HEK293 (cell line): ENCODE measurements around the gene RGS14.

Source experiments
- CTCF ChIA-PET: fragments of 350-600 bp; formaldehyde crosslinking; extraction: SDS; loops from one replicate; lab custom pipeline; 2021; ENCODE audit warnings: antibody characterized with exemption; lab: Yijun Ruan, JAX
- POLR2A ChIA-PET: fragments of 300-600 bp; formaldehyde crosslinking; extraction: SDS; loops from one replicate; lab custom pipeline; 2020; ENCODE audit warnings: antibody characterized with exemption, inconsistent platforms; lab: Yijun Ruan, JAX
- H3K27ac ChIP-seq: fragments of 200-500 bp; sonication (Bioruptor generic); 2 replicates; pipeline ENCODE4 v1.5.1; 2014; ENCODE audit warnings: low read depth, low read length, control low read depth, inconsistent platforms; ENCODE audit errors: extremely low read depth
- H3K36me3 ChIP-seq, 2 experiments: fragments of 200-500 bp in 1 of 2; sonication (Bioruptor generic) in 1 of 2; 1 replicate in 1 of 2; 2 replicates in 1 of 2; pipeline ENCODE4 v1.5.1; 2014 to 2017; ENCODE audit warnings: inconsistent platforms in 2 of 2, low read length in 2 of 2; ENCODE audit not compliant: control insufficient read depth in 2 of 2, insufficient read depth in 1 of 2
- H3K4me1 ChIP-seq: fragments of 200-500 bp; sonication (Bioruptor generic); 2 replicates; pipeline ENCODE4 v1.5.1; 2014; ENCODE audit warnings: mild to moderate bottlenecking, low read length, inconsistent platforms; ENCODE audit not compliant: control insufficient read depth, insufficient read depth
- H3K4me3 ChIP-seq: 2 replicates; pipeline ENCODE4 v1.5.1; 2011; ENCODE audit warnings: low read depth, mild to moderate bottlenecking, control low read depth, low read length, moderate library complexity
- H3K9me3 ChIP-seq: fragments of 200-500 bp; sonication (Bioruptor generic); 2 replicates; pipeline ENCODE4 v1.5.1; 2014; ENCODE audit warnings: low read depth, low read length, inconsistent platforms; ENCODE audit not compliant: control insufficient read depth, insufficient read depth
- IKZF3 ChIP-seq: fragments of 450-650 bp; IDR thresholded peaks from 2 replicates; pipeline ENCODE4 v1.5.0; 2018; ENCODE audit warnings: missing biosample characterization, mild to moderate bottlenecking, missing genetic modification characterization, moderate library complexity
- KLF1 ChIP-seq: fragments of 450-650 bp; formaldehyde crosslinking; IDR thresholded peaks from 2 replicates; pipeline ENCODE4 v1.5.1; 2016; ENCODE audit warnings: missing biosample characterization, missing genetic modification characterization
- KLF8 ChIP-seq: fragments of 450-650 bp; formaldehyde crosslinking; IDR thresholded peaks from 2 replicates; pipeline ENCODE4 v1.5.1; 2016; ENCODE audit warnings: missing biosample characterization, missing genetic modification characterization
- KLF9 ChIP-seq: fragments of 450-650 bp; formaldehyde crosslinking; IDR thresholded peaks from 2 replicates; pipeline ENCODE4 v1.5.1; 2016; ENCODE audit warnings: missing biosample characterization, missing genetic modification characterization, low read depth
- MZF1 ChIP-seq: fragments of 450-650 bp; formaldehyde crosslinking; IDR thresholded peaks from 2 replicates; pipeline ENCODE4 v1.5.1; 2017; ENCODE audit warnings: missing biosample characterization, missing genetic modification characterization, borderline replicate concordance
- PRDM1 ChIP-seq: fragments of 450-650 bp; formaldehyde crosslinking; IDR thresholded peaks from 2 replicates; pipeline ENCODE4; 2016; ENCODE audit warnings: missing biosample characterization, missing genetic modification characterization
- RBAK ChIP-seq: fragments of 450-650 bp; formaldehyde crosslinking; IDR thresholded peaks from 2 replicates; pipeline ENCODE4 v1.5.1; 2016; ENCODE audit warnings: missing biosample characterization, missing genetic modification characterization
- TCF7L2 ChIP-seq: IDR thresholded peaks from 2 replicates; pipeline ENCODE4 v1.6.1; 2011; ENCODE audit warnings: low read depth, mild to moderate bottlenecking, inconsistent platforms, low read length, moderate library complexity, borderline replicate concordance
- ZBTB8A ChIP-seq: fragments of 450-650 bp; formaldehyde crosslinking; IDR thresholded peaks from 2 replicates; pipeline ENCODE4 v1.5.1; 2016; ENCODE audit warnings: missing biosample characterization, missing genetic modification characterization
- ZEB2 ChIP-seq: fragments of 450-650 bp; formaldehyde crosslinking; IDR thresholded peaks from 2 replicates; pipeline ENCODE4 v1.5.1; 2016; ENCODE audit warnings: missing biosample characterization, missing genetic modification characterization
- ZNF112 ChIP-seq: fragments of 450-650 bp; formaldehyde crosslinking; IDR thresholded peaks from 2 replicates; pipeline ENCODE4 v1.5.0; 2017; ENCODE audit warnings: missing biosample characterization, missing genetic modification characterization
- ZNF146 ChIP-seq: fragments of 450-650 bp; formaldehyde crosslinking; IDR thresholded peaks from 2 replicates; pipeline ENCODE4 v1.5.1; 2016; ENCODE audit warnings: missing biosample characterization, missing genetic modification characterization
- ZNF16 ChIP-seq: fragments of 450-650 bp; formaldehyde crosslinking; IDR thresholded peaks from 2 replicates; pipeline ENCODE4 v1.5.1; 2016; ENCODE audit warnings: low read depth, missing biosample characterization, missing genetic modification characterization
- ZNF174 ChIP-seq: fragments of 450-650 bp; formaldehyde crosslinking; IDR thresholded peaks from 2 replicates; pipeline ENCODE4 v1.5.0; 2017; ENCODE audit warnings: missing biosample characterization, mild to moderate bottlenecking, missing genetic modification characterization
- ZNF24 ChIP-seq: fragments of 450-650 bp; formaldehyde crosslinking; IDR thresholded peaks from 2 replicates; pipeline ENCODE4 v1.5.1; 2016; ENCODE audit warnings: missing biosample characterization, missing genetic modification characterization
- ZNF292 ChIP-seq: fragments of 450-650 bp; formaldehyde crosslinking; IDR thresholded peaks from 2 replicates; pipeline ENCODE4 v1.5.1; 2016; ENCODE audit warnings: low read depth, missing biosample characterization, missing genetic modification characterization, borderline replicate concordance
- ZNF501 ChIP-seq: fragments of 450-650 bp; formaldehyde crosslinking; IDR thresholded peaks from 2 replicates; pipeline ENCODE4 v1.5.1; 2016; ENCODE audit warnings: missing biosample characterization, missing genetic modification characterization
- ZNF529 ChIP-seq: fragments of 450-650 bp; formaldehyde crosslinking; IDR thresholded peaks from 2 replicates; pipeline ENCODE4 v1.5.1; 2017; ENCODE audit warnings: missing genetic modification characterization, missing biosample characterization; ENCODE audit not compliant: insufficient replicate concordance
- ZNF626 ChIP-seq: fragments of 450-650 bp; sonication (Bioruptor Pico); formaldehyde crosslinking; IDR thresholded peaks from 2 replicates; pipeline ENCODE4 v1.5.1; 2018; ENCODE audit warnings: missing biosample characterization, missing genetic modification characterization, inconsistent platforms
- ZNF654 ChIP-seq: fragments of 450-650 bp; formaldehyde crosslinking; IDR thresholded peaks from 2 replicates; pipeline ENCODE4 v1.5.1; 2016; ENCODE audit warnings: low read depth, missing biosample characterization, missing genetic modification characterization
- ZNF701 ChIP-seq: fragments of 450-650 bp; formaldehyde crosslinking; IDR thresholded peaks from 2 replicates; pipeline ENCODE4 v1.5.1; 2016; ENCODE audit warnings: missing biosample characterization, missing genetic modification characterization
- ZNF776 ChIP-seq: fragments of 450-650 bp; formaldehyde crosslinking; IDR thresholded peaks from 2 replicates; pipeline ENCODE4 v1.5.0; 2017; ENCODE audit warnings: missing biosample characterization, missing genetic modification characterization, borderline replicate concordance
- TF ChIP-seq, protein P1 (sequence below): fragments of 450-650 bp; formaldehyde crosslinking; IDR thresholded peaks from 2 replicates; pipeline ENCODE4 v1.5.1; 2016; ENCODE audit warnings: missing biosample characterization, missing genetic modification characterization
- TF ChIP-seq, protein P2 (sequence below): fragments of 450-650 bp; formaldehyde crosslinking; conservative IDR thresholded peaks from 2 replicates; pipeline ENCODE4 v1.5.1; 2016; ENCODE audit warnings: low read depth, missing biosample characterization, missing genetic modification characterization
- TF ChIP-seq, protein P3 (sequence below): fragments of 450-650 bp; formaldehyde crosslinking; IDR thresholded peaks from 2 replicates; pipeline ENCODE4 v1.5.1; 2017; ENCODE audit warnings: missing biosample characterization, missing genetic modification characterization

RGS14 gene

DNA sequence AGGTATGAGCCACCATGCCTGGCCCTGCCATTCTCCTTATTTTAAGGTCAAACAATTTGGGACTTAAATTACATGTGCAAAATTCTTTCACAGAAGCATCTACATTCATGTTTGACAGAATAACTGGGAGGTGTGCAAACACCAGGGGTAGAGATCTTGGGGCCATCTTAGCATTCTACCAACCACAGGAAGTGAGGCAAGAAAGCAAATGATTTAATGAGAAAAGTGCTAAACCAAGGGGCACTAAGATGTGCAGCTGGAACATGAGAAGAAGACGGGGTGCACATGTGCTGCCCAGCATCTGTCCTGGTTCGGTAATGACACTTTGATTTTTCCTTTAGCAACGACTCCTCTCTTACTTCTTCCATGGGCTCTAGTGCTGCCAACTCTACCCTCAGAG is 52.9 kb downstream of the RGS14 start:
- Histone ChIP-seq H3K4me3 (no peak overlapping the region), H3K27ac (no peak overlapping the region), H3K9me3 (no peaks in the 10 kb centered on the region), H3K4me1 (no peaks in the 10 kb centered on the region), H3K36me3 (no peaks in the 10 kb centered on the region)
- ChIA-PET CTCF (interaction anchor here (0.7 to 1.1 kb wide), 3 partner anchors 8 to 20 kb away, joined by 3 to 4 read pairs (median 3); no protein-coding TSS in a partner anchor), POLR2A (interaction anchor here (1.5 kb wide), 1 partner anchor 37 kb away, joined by 3 read pairs; no protein-coding TSS in a partner anchor)
- TF ChIP-seq ZNF146 (tag by site-specific recombination): no peak
- TF ChIP-seq ZEB2 (tag by site-specific recombination): no peak
- no peak for TF ChIP-seq ZNF654 (tag by site-specific recombination)
- TF ChIP-seq, protein P1, sequence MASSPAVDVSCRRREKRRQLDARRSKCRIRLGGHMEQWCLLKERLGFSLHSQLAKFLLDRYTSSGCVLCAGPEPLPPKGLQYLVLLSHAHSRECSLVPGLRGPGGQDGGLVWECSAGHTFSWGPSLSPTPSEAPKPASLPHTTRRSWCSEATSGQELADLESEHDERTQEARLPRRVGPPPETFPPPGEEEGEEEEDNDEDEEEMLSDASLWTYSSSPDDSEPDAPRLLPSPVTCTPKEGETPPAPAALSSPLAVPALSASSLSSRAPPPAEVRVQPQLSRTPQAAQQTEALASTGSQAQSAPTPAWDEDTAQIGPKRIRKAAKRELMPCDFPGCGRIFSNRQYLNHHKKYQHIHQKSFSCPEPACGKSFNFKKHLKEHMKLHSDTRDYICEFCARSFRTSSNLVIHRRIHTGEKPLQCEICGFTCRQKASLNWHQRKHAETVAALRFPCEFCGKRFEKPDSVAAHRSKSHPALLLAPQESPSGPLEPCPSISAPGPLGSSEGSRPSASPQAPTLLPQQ (tag by site-specific recombination): no peak
- TF ChIP-seq, protein P2, sequence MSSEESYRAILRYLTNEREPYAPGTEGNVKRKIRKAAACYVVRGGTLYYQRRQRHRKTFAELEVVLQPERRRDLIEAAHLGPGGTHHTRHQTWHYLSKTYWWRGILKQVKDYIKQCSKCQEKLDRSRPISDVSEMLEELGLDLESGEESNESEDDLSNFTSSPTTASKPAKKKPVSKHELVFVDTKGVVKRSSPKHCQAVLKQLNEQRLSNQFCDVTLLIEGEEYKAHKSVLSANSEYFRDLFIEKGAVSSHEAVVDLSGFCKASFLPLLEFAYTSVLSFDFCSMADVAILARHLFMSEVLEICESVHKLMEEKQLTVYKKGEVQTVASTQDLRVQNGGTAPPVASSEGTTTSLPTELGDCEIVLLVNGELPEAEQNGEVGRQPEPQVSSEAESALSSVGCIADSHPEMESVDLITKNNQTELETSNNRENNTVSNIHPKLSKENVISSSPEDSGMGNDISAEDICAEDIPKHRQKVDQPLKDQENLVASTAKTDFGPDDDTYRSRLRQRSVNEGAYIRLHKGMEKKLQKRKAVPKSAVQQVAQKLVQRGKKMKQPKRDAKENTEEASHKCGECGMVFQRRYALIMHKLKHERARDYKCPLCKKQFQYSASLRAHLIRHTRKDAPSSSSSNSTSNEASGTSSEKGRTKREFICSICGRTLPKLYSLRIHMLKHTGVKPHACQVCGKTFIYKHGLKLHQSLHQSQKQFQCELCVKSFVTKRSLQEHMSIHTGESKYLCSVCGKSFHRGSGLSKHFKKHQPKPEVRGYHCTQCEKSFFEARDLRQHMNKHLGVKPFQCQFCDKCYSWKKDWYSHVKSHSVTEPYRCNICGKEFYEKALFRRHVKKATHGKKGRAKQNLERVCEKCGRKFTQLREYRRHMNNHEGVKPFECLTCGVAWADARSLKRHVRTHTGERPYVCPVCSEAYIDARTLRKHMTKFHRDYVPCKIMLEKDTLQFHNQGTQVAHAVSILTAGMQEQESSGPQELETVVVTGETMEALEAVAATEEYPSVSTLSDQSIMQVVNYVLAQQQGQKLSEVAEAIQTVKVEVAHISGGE (tag by site-specific recombination): no peak
- TF ChIP-seq PRDM1 (tag by site-specific recombination): no peak
- TF ChIP-seq ZNF776 (tag by site-specific recombination): no peak
- TF ChIP-seq KLF9: no peak
- TF ChIP-seq ZNF292 (tag by site-specific recombination): no peak
- no peak for TF ChIP-seq IKZF3 (tag by site-specific recombination)
- no peak for TF ChIP-seq ZNF112 (tag by site-specific recombination)
- TF ChIP-seq MZF1: no peak
- TF ChIP-seq ZNF16 (tag by site-specific recombination): no peak

DNA sequence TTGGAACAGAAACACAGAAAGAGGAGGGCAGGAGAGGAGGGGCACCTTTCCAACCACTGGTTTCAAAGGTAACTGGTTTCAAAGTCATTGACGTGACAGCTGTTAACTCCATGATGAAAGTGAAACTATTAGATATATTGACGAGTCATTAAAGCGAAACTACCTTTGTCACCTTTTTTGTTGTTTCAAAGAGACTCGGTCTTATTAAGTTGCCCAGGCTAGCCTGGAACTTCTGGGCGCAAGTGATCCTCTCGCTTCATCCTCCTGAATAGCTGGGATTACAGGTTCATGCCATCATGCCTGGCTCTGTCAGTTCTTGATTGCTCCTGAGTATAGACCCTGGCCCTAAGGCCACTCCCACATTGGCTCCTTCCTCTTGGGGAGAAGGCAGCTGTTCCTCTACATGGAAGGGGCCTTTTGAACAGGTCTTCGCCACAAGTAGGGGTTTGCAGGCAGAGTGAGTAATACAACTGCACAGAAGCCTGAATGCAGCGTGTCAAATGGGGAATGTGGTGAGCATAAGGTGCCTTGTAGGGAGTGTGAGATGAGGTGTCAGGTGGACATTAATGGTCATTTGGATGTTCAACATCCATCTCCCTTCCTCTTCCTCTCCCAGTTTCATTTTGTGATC is 55.0 kb downstream of the RGS14 start:
- CTCF ChIA-PET: interaction anchor here (0.6 to 2.7 kb wide), 3 partner anchors 10 to 22 kb away, joined by 3 to 14 read pairs (median 8); no protein-coding TSS in a partner anchor
- Histone ChIP-seq H3K9me3 (no peaks in the 10 kb centered on the region), H3K4me3 (no peak overlapping the region), H3K36me3 (no peaks in the 10 kb centered on the region), H3K27ac (no peak overlapping the region), H3K4me1 (no peaks in the 10 kb centered on the region)
- no peak for TF ChIP-seq ZNF24
- no peak for TF ChIP-seq ZNF529
- no peak for TF ChIP-seq RBAK (tag by site-specific recombination)
- TF ChIP-seq ZNF292 (tag by site-specific recombination): no peak
- no peak for TF ChIP-seq KLF8 (tag by site-specific recombination)
- no peak for TF ChIP-seq ZNF174 (tag by site-specific recombination)
- no peak for TF ChIP-seq KLF1
- TF ChIP-seq, protein P3, sequence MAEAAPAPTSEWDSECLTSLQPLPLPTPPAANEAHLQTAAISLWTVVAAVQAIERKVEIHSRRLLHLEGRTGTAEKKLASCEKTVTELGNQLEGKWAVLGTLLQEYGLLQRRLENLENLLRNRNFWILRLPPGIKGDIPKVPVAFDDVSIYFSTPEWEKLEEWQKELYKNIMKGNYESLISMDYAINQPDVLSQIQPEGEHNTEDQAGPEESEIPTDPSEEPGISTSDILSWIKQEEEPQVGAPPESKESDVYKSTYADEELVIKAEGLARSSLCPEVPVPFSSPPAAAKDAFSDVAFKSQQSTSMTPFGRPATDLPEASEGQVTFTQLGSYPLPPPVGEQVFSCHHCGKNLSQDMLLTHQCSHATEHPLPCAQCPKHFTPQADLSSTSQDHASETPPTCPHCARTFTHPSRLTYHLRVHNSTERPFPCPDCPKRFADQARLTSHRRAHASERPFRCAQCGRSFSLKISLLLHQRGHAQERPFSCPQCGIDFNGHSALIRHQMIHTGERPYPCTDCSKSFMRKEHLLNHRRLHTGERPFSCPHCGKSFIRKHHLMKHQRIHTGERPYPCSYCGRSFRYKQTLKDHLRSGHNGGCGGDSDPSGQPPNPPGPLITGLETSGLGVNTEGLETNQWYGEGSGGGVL (tag by site-specific recombination): no peak
- TF ChIP-seq TCF7L2: no peak
- TF ChIP-seq ZBTB8A: no peak
- TF ChIP-seq ZNF626 (tag by site-specific recombination): no peak
- no peak for TF ChIP-seq ZNF701 (tag by site-specific recombination)
- no peak for TF ChIP-seq ZNF501
- POLR2A ChIA-PET: interaction anchor here (0.9 to 1.7 kb wide), 2 partner anchors 13 to 100 kb away, joined by 3 to 6 read pairs; no protein-coding TSS in a partner anchor
